Motor neuron (in vitro differentiated cells): Measurements from ENCODE around the gene FIBCD1. TPM values are rescaled to one million over a fixed set of nuclear protein-coding genes. Genes with fewer than 3 reads are reported as not detected.

ENCODE experiments used
- ATAC-seq, 8 experiments: fragments of 200-7000 bp; cut with Tn5 transposase; replicated peaks in 6 of 8; 2 replicates each; pipeline ENCODE4 v1.8.0; 2021; ENCODE audit warnings: mild to moderate bottlenecking in 8 of 8, moderate library complexity in 8 of 8
- H3K27ac ChIP-seq, 2 donors: fragments of 250-450 bp; sonication (Bioruptor Pico); 2 replicates each; pipeline ENCODE4 v1.9.0; 2021; ENCODE audit warnings: antibody characterized with exemption in 2 of 2, mild to moderate bottlenecking in 2 of 2, moderate library complexity in 1 of 2
- H3K4me1 ChIP-seq, 2 donors: fragments of 250-450 bp; sonication (Bioruptor Pico); replicated peaks in 1 of 2; 2 replicates each; pipeline ENCODE4 v1.6.1; 2021; ENCODE audit warnings: antibody characterized with exemption in 2 of 2, mild to moderate bottlenecking in 2 of 2, moderate library complexity in 1 of 2
- H3K4me3 ChIP-seq, 5 donors: fragments of 250-450 bp; sonication (Bioruptor Pico); 2 replicates each; pipeline ENCODE4 v1.9.0; 2021; ENCODE audit warnings: antibody characterized with exemption in 5 of 5, mild to moderate bottlenecking in 5 of 5, moderate library complexity in 4 of 5
- WGBS, 10 experiments: fragments of 450-650 bp; shearing (Covaris generic); methylation state at CpG; one replicate each; pipeline ENCODE4 v1.0.0; 2022; 5-methylcytosine and 5-hydroxymethylcytosine counted together
- in situ Hi-C, 9 experiments: fragments of 400-800 bp; cut with MboI; loops; one replicate each; pipeline ENCODE4 v1.15.0; 2021; ENCODE audit warnings: low sequenced_read_pairs in 9 of 9, low pct_unique_long_range_greater_than_20kb in 2 of 9; ENCODE audit not compliant: unreplicated experiment in 9 of 9
- total RNA-seq, 8 experiments: library from RNA; unstranded; fragments of 300-600 nt; gene quantifications; 2 replicates each; pipeline versions ENCODE4 v1.2.3 to v1.2.4, GENCODE V29; 2022

FIBCD1 gene
- total RNA-seq, 8 experiments from 2014 or later = 0.40 to 2.4 (median 0.54) TPM

- Histone ChIP-seq H3K4me1 (peaks cover 62 to 67% of the 10 kb centered on the region in 2 donors), H3K27ac (peak overlapping the region; percentile 44 to 77), H3K4me3 (no peak overlapping the region)
- in situ Hi-C loops = loop anchor here in 4 of 9 experiments (25.0 kb wide), 3 partner anchors 105 to 270 kb away; partner anchors contain the start of gene AIF1L (in 1 of the 4)
- WGBS, 10 experiments = 51 to 100% (median 83%) methylated on average over 1 to 13 of the region's 25 CpGs; no CpG with 5 or more reads in 4 of the 10 experiments
- peak in 5 of 8 experiments; percentile 29 to 50 (median 44) for ATAC-seq
These were observed 43.8 kb upstream of the FIBCD1 start for GRCh38 chr9:130982636-130983358.

GRCh38 chr9:130981756-130982137, 42.7 kb upstream of the FIBCD1 start:
- 43% methylated on average over 3 of the region's 14 CpGs; no CpG with 5 or more reads in 9 of the 10 experiments for WGBS, 10 experiments
- Histone ChIP-seq H3K4me3 (no peak overlapping the region), H3K27ac (peak overlapping the region; percentile 44 to 77), H3K4me1 (peaks cover 52 to 57% of the 10 kb centered on the region in 2 donors)
- peak in 5 of 8 experiments; percentile 72 to 88 (median 84) for ATAC-seq
- in situ Hi-C loops = loop anchor here in 4 of 9 experiments (25.0 kb wide), 3 partner anchors 106 to 269 kb away; partner anchors contain the start of gene AIF1L (in 1 of the 4)

- peaks cover 46 to 54% of the 10 kb centered on the region in 2 donors for H3K4me1 ChIP-seq
- H3K4me3 ChIP-seq = no peak overlapping the region
- 40 to 80% (median 69%) methylated on average over 1 to 6 of the region's 10 CpGs; no CpG with 5 or more reads in 6 of the 10 experiments for WGBS, 10 experiments
- H3K27ac ChIP-seq = peak overlapping the region; percentile 44 to 77
- no peak for ATAC-seq
- in situ Hi-C loops = loop anchor here in 4 of 9 experiments (25.0 kb wide), 3 partner anchors 106 to 269 kb away; partner anchors contain the start of gene AIF1L (in 1 of the 4)
These were observed 42.1 kb upstream of the FIBCD1 start for GRCh38 chr9:130981002-130981755.

- 40 to 92% (median 65%) methylated on average over 1 to 11 of the region's 16 CpGs; no CpG with 5 or more reads in 4 of the 10 experiments for WGBS, 10 experiments
- ATAC-seq = no peak
- Histone ChIP-seq H3K4me3 (no peak overlapping the region), H3K4me1 (peaks cover 44 to 50% of the 10 kb centered on the region in 2 donors), H3K27ac (peak overlapping the region in 1 of 2 donors; percentile 50)
- in situ Hi-C loops = loop anchor here in 4 of 9 experiments (25.0 kb wide), 3 partner anchors 107 to 268 kb away; partner anchors contain the start of gene AIF1L (in 1 of the 4)
These were observed 41.5 kb upstream of the FIBCD1 start for GRCh38 chr9:130980526-130980925.

GRCh38 chr9:130979591-130980385, 40.7 kb upstream of the FIBCD1 start:
- ATAC-seq = no peak
- Histone ChIP-seq H3K27ac (peak overlapping the region; percentile 22 to 26), H3K4me1 (peaks cover 44 to 50% of the 10 kb centered on the region in 2 donors), H3K4me3 (no peak overlapping the region)
- in situ Hi-C loops = loop anchor here in 4 of 9 experiments (25.0 kb wide), 3 partner anchors 108 to 267 kb away; partner anchors contain the start of gene AIF1L (in 1 of the 4)
- WGBS, 10 experiments = 66 to 100% (median 88%) methylated on average over 1 to 12 of the region's 20 CpGs

- H3K4me3 ChIP-seq = no peak overlapping the region
- no peak for ATAC-seq
- peak overlapping the region in 1 of 2 donors; percentile 59 for H3K27ac ChIP-seq
- peaks cover 27 to 47% of the 10 kb centered on the region in 2 donors for H3K4me1 ChIP-seq
- WGBS, 10 experiments = 33 to 85% (median 73%) methylated on average over 1 to 12 of the region's 16 CpGs; no CpG with 5 or more reads in 4 of the 10 experiments
- in situ Hi-C loops = loop anchor here in 4 of 9 experiments (25.0 kb wide), 3 partner anchors 109 to 266 kb away; partner anchors contain the start of gene AIF1L (in 1 of the 4)
These were observed 38.8 kb upstream of the FIBCD1 start for GRCh38 chr9:130977811-130978221.

- ATAC-seq = no peak
- in situ Hi-C loops = loop anchor here in 4 of 9 experiments (25.0 kb wide), 3 partner anchors 111 to 264 kb away; partner anchors contain the start of gene AIF1L (in 1 of the 4)
- H3K27ac ChIP-seq = peak overlapping the region; percentile 9 to 35
- 50 to 83% (median 71%) methylated on average over 1 to 9 of the region's 13 CpGs; no CpG with 5 or more reads in 4 of the 10 experiments for WGBS, 10 experiments
- no peak overlapping the region for H3K4me3 ChIP-seq
- H3K4me1 ChIP-seq = peaks cover 16 to 33% of the 10 kb centered on the region in 2 donors
These were observed 37.1 kb upstream of the FIBCD1 start for GRCh38 chr9:130975932-130976841.

GRCh38 chr9:130975156-130975555, 36.1 kb upstream of the FIBCD1 start:
- Histone ChIP-seq H3K27ac (peak overlapping the region in 1 of 2 donors; percentile 35), H3K4me3 (no peak overlapping the region), H3K4me1 (peaks cover 7 to 23% of the 10 kb centered on the region in 2 donors)
- in situ Hi-C loops = loop anchor here in 4 of 9 experiments (25.0 kb wide), 3 partner anchors 112 to 263 kb away; partner anchors contain the start of gene AIF1L (in 1 of the 4)
- no peak for ATAC-seq
- WGBS, 10 experiments = 75 to 100% (median 86%) methylated on average over 3 to 5 of the region's 5 CpGs; no CpG with 5 or more reads in 3 of the 10 experiments

- peaks cover 7 to 18% of the 10 kb centered on the region in 2 donors for H3K4me1 ChIP-seq
- WGBS, 10 experiments = 20 to 100% (median 85%) methylated on average over 1 to 3 of the region's 5 CpGs; no CpG with 5 or more reads in 2 of the 10 experiments
- H3K27ac ChIP-seq = peak overlapping the region in 1 of 2 donors; percentile 62
- in situ Hi-C loops = loop anchor here in 4 of 9 experiments (25.0 kb wide), 3 partner anchors 112 to 262 kb away; partner anchors contain the start of gene AIF1L (in 1 of the 4)
- no peak overlapping the region for H3K4me3 ChIP-seq
- no peak for ATAC-seq
These were observed 35.6 kb upstream of the FIBCD1 start for GRCh38 chr9:130974697-130975096.

- Histone ChIP-seq H3K4me1 (peaks cover 7 to 16% of the 10 kb centered on the region in 2 donors), H3K4me3 (no peak overlapping the region), H3K27ac (peak overlapping the region; percentile 45 to 62)
- WGBS, 10 experiments = 25 to 90% (median 47%) methylated on average over 2 to 8 of the region's 21 CpGs; no CpG with 5 or more reads in 6 of the 10 experiments
- ATAC-seq = peak in 4 of 8 experiments; percentile 37 to 70 (median 56)
- in situ Hi-C loops = no loop called here
These were observed 34.7 kb upstream of the FIBCD1 start for GRCh38 chr9:130973686-130974281.
